HepG2 (cell line): ENCODE measurements around the gene ZNF514.

Experiments used
- CC2D1A ChIP-seq: sonication (generic); formaldehyde crosslinking; IDR thresholded peaks from 2 replicates; pipeline ENCODE4 v1.8.1; 2023; ENCODE audit warnings: mild to moderate bottlenecking, missing genetic modification reagents
- CTCF ChIP-seq: sonication (generic); formaldehyde crosslinking; IDR thresholded peaks from 2 replicates; pipeline ENCODE4 v1.5.0; 2020; ENCODE audit warnings: mild to moderate bottlenecking, missing genetic modification reagents, moderate library complexity
- FOXA1 ChIP-seq, 2 experiments: fragments of 450-650 bp in 1 of 2; sonication (generic) in 1 of 2; formaldehyde crosslinking in 1 of 2; IDR thresholded peaks; 2 replicates each; pipeline versions ENCODE4 v1.4.0 to v1.6.1; 2016 to 2020; ENCODE audit warnings: missing genetic modification reagents in 1 of 2
- HOXD1 ChIP-seq: sonication (generic); formaldehyde crosslinking; IDR thresholded peaks from 2 replicates; pipeline ENCODE4 v1.5.0; 2020; ENCODE audit warnings: missing genetic modification reagents
- MXI1 ChIP-seq: IDR thresholded peaks from 3 replicates; pipeline ENCODE4 v1.6.1; 2012; ENCODE audit warnings: low read depth, low read length, inconsistent platforms, borderline replicate concordance
- RFX1 ChIP-seq: fragments of 450-650 bp; IDR thresholded peaks from 2 replicates; pipeline ENCODE4 v1.6.1; 2017
- TCF12 ChIP-seq, 2 experiments: fragments of 450-650 bp in 1 of 2; sonication (generic) in 1 of 2; formaldehyde crosslinking in 1 of 2; IDR thresholded peaks; 2 replicates each; pipeline versions ENCODE4 v1.6.1 to v1.8.0; 2017 to 2022; ENCODE audit warnings: antibody characterized with exemption in 1 of 2, mild to moderate bottlenecking in 1 of 2, missing genetic modification reagents in 1 of 2, moderate library complexity in 1 of 2
- THAP7 ChIP-seq: sonication (generic); formaldehyde crosslinking; IDR thresholded peaks from 2 replicates; pipeline ENCODE4 v1.8.1; 2023; ENCODE audit warnings: mild to moderate bottlenecking, missing genetic modification reagents
- ZNF407 ChIP-seq: sonication (generic); formaldehyde crosslinking; IDR thresholded peaks from one replicate; pipeline ENCODE4 v1.5.1; 2020; ENCODE audit warnings: mild to moderate bottlenecking, missing genetic modification reagents; ENCODE audit errors: not compliant biosample characterization
- ZSCAN9 ChIP-seq: IDR thresholded peaks from 2 replicates; pipeline ENCODE4 v1.6.1; 2016; ENCODE audit warnings: borderline replicate concordance
- TF ChIP-seq, protein P1 (sequence below), 2 experiments: IDR thresholded peaks; 2 replicates each; pipeline ENCODE4 v1.6.1; 2011 to 2012; ENCODE audit warnings: low read length in 2 of 2, borderline replicate concordance in 1 of 2, low read depth in 1 of 2, mild to moderate bottlenecking in 1 of 2, moderate library complexity in 1 of 2
- TF ChIP-seq, protein P2 (sequence below): sonication (generic); formaldehyde crosslinking; IDR thresholded peaks from 2 replicates; pipeline ENCODE4 v1.5.0; 2020; ENCODE audit warnings: missing genetic modification reagents, mild to moderate bottlenecking, borderline replicate concordance

DNA sequence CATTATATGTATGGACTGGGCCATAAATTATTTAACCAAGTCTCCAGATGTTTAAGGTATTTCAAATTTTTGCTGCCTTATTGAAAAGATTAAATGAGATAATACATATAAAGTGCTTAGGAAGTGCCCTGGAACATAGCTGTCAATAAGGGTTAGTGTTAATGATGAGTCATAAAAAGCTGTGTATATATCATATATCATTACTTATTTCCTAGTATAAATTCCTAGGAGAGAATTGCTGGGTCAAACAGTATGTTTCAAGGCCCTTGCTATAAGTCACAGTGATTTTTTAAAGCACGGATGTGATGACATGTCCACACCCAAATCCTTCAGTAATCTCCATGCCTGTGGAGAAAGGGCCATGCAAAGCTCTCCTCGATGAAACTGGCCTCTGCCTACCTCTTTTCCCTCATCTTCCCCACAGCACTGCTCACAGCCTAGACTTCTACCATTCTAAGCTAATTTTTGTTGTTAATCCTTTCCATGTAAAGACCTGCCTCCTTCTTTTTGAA lies 14.4 kb upstream of the ZNF514 start:
- TF ChIP-seq, protein P1, sequence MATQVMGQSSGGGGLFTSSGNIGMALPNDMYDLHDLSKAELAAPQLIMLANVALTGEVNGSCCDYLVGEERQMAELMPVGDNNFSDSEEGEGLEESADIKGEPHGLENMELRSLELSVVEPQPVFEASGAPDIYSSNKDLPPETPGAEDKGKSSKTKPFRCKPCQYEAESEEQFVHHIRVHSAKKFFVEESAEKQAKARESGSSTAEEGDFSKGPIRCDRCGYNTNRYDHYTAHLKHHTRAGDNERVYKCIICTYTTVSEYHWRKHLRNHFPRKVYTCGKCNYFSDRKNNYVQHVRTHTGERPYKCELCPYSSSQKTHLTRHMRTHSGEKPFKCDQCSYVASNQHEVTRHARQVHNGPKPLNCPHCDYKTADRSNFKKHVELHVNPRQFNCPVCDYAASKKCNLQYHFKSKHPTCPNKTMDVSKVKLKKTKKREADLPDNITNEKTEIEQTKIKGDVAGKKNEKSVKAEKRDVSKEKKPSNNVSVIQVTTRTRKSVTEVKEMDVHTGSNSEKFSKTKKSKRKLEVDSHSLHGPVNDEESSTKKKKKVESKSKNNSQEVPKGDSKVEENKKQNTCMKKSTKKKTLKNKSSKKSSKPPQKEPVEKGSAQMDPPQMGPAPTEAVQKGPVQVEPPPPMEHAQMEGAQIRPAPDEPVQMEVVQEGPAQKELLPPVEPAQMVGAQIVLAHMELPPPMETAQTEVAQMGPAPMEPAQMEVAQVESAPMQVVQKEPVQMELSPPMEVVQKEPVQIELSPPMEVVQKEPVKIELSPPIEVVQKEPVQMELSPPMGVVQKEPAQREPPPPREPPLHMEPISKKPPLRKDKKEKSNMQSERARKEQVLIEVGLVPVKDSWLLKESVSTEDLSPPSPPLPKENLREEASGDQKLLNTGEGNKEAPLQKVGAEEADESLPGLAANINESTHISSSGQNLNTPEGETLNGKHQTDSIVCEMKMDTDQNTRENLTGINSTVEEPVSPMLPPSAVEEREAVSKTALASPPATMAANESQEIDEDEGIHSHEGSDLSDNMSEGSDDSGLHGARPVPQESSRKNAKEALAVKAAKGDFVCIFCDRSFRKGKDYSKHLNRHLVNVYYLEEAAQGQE (IDR thresholded peaks at IDR 0.05; ENCODE audit: borderline replicate concordance in 1 of 2, low read depth in 1 of 2, low read length in 2 of 2), result no peak
- TF ChIP-seq ZNF407 (no peak), MXI1 (no peak), RFX1 (no peak), TCF12 (IDR thresholded peaks at IDR 0.05) (no peak), TCF12 (CRISPR knock-in tag; IDR thresholded peaks at IDR 0.05) (no peak), CTCF (no peak), CC2D1A (CRISPR knock-in tag) (no peak), THAP7 (CRISPR knock-in tag) (no peak), ZSCAN9 (CRISPR knock-in tag) (no peak), HOXD1 (no peak), FOXA1 (IDR thresholded peaks at IDR 0.05) (no peak), FOXA1 (CRISPR knock-in tag; IDR thresholded peaks at IDR 0.05) (no peak)
- TF ChIP-seq, protein P2, sequence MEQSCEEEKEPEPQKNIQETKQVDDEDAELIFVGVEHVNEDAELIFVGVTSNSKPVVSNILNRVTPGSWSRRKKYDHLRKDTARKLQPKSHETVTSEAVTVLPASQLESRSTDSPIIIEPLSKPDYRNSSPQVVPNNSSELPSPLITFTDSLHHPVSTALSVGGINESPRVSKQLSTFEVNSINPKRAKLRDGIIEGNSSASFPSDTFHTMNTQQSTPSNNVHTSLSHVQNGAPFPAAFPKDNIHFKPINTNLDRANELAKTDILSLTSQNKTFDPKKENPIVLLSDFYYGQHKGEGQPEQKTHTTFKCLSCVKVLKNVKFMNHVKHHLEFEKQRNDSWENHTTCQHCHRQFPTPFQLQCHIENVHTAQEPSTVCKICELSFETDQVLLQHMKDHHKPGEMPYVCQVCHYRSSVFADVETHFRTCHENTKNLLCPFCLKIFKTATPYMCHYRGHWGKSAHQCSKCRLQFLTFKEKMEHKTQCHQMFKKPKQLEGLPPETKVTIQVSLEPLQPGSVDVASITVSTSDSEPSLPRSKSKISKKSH (CRISPR knock-in tag), result no peak
